HG03460 (cell line): ENCODE results near the gene SLC7A10.

Experiments used
- ATAC-seq: cut with Tn5 transposase; IDR thresholded peaks from one replicate; pipeline ENCODE4 v1.9.1; 2021; ENCODE audit not compliant: unreplicated experiment

Gene SLC7A10

GRCh38 chr19:33225458-33225926 lies at the start of gene SLC7A10:
Gene SLC7A10 (minus strand): TSS chr19:33225850. CDS start chr19:33225703, 147 bp downstream.
- ATAC-seq = no peak

GRCh38 chr19:33274663-33275558 lies 49.3 kb upstream of the SLC7A10 start:
- ATAC-seq = no peak

- ATAC-seq = no peak
These were observed 48.4 kb upstream of the SLC7A10 start for GRCh38 chr19:33273881-33274662.

GRCh38 chr19:33273065-33273736 lies 47.6 kb upstream of the SLC7A10 start:
- no peak for ATAC-seq

- ATAC-seq = no peak
These were observed 45.8 kb upstream of the SLC7A10 start for GRCh38 chr19:33271246-33272021.

- no peak for ATAC-seq
These were observed 45.1 kb upstream of the SLC7A10 start for GRCh38 chr19:33270769-33271168.

- ATAC-seq = no peak
These were observed 43.4 kb upstream of the SLC7A10 start for GRCh38 chr19:33269016-33269415.

- ATAC-seq = no peak
These were observed 42.7 kb upstream of the SLC7A10 start for GRCh38 chr19:33268162-33268991.

- no peak for ATAC-seq
These were observed 42.1 kb upstream of the SLC7A10 start for GRCh38 chr19:33267706-33268105.

GRCh38 chr19:33266974-33267484 lies 41.4 kb upstream of the SLC7A10 start:
- no peak for ATAC-seq

- ATAC-seq = no peak
These were observed 39.3 kb upstream of the SLC7A10 start for GRCh38 chr19:33264881-33265445.

GRCh38 chr19:33263325-33264023 lies 37.8 kb upstream of the SLC7A10 start:
- no peak for ATAC-seq

- no peak for ATAC-seq
These were observed 36.0 kb upstream of the SLC7A10 start for GRCh38 chr19:33261511-33262189.

- ATAC-seq = no peak
These were observed 35.2 kb upstream of the SLC7A10 start for GRCh38 chr19:33260628-33261418.

- no peak for ATAC-seq
These were observed 33.9 kb upstream of the SLC7A10 start for GRCh38 chr19:33259539-33259938.

- no peak for ATAC-seq
These were observed 32.2 kb upstream of the SLC7A10 start for GRCh38 chr19:33257828-33258227.

- ATAC-seq = no peak
These were observed 30.6 kb upstream of the SLC7A10 start for GRCh38 chr19:33256261-33256660.
